Raji (cell line): Measurements from ENCODE around the gene ADAMTS8.

Source experiments
- POLR2A ChIP-seq: IDR thresholded peaks from 2 replicates; pipeline ENCODE4 v1.6.1; 2011; ENCODE audit warnings: low read depth, low read length, control low read depth; ENCODE audit not compliant: insufficient read depth

The ADAMTS8 gene

DNA sequence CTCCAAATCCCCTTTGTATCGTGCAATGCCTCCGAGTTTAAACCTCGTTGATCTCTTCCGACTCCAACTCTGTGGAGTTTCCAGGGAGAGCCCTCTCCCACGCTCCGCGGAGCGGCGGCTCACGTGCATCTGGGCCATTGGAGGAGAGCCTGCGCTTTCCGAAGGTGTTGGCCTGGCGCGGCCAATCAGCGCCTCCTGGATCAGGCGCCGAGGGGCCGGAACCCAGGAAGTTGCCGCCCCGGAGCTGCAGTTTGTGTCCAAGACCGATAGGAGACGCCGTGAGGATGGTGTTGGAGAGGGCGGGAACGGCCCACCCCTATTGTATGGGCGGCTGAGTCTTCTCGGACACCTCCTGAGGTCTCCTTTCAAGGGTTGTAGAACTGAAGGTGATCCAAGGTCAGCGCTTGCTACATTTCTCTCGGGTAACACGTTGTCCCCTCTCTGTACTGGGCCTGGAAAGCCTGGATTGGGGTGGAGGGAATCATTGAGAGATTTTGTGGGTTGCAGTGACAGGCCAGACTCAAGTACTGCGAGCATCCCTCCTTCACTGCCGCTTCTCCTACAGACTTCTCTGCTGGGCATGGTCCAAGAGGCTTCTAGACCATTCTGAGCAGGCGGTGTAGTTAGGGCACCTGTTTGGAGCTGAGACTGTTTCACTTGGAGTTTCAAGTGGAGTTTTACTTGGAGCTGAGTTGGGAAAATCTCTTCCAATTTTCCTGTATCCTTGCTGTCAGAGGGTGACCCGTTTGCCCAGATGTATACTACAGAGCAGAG, 21.8 kb upstream of the ADAMTS8 start:
- TF ChIP-seq POLR2A, result no peak

GRCh38 chr11:130449310-130449990, 21.0 kb upstream of the ADAMTS8 start:
- TF ChIP-seq POLR2A, result no peak

DNA sequence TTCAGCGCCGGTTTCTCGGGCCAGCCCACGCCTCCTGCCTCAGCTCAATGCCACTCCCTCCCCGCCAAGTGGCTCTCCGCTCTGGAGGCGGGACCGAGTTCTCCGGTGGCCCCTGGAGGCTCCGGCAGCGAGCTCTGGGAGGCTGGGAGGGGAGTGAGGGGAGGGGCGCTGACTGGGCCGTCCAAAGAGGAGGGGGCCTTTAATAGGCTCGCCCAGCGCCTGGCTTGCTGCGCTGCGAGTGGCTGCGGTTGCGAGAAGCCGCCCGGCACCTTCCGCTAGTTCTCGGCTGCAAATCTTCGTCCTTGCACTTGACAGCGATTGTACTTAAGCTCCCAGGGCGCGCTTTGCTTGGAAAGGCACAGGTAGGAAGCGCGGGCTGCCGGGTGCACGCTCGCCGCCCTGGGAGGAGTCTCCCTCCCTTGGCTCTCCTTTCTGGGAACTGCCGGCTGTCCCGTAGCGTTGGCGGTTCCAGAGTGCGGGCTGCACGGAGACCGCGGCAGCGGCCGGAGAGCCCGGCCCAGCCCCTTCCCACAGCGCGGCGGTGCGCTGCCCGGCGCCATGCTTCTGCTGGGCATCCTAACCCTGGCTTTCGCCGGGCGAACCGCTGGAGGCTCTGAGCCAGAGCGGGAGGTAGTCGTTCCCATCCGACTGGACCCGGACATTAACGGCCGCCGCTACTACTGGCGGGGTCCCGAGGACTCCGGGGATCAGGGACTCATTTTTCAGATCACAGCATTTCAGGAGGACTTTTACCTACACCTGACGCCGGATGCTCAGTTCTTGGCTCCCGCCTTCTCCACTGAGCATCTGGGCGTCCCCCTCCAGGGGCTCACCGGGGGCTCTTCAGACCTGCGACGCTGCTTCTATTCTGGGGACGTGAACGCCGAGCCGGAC, 20.3 kb upstream of the ADAMTS8 start, which contains the start of gene ADAMTS15:
ADAMTS15 (plus strand) TSS at position 230 of the 894 bp plus-strand sequence; CDS start at position 559, 329 bp downstream.
- TF ChIP-seq POLR2A, result no peak

DNA sequence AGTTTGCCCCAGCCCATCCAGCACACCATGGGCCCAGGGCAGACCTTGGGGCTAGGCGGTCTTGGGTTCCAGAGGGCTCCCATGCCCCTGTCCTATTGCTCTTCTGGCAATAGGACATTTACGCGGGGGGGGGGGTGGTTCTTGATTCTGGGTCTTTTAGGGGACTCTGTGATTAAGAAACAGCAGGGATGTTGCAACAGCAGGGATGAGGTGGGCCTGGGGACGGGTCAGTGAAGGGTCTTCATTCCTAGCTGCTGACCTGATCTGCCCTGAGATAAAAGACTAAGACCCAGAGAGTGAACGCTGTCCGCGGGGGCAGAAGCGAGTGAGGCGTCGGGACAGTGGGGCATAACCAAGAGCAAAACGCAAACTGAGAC, 19.6 kb upstream of the ADAMTS8 start:
- TF ChIP-seq POLR2A, result no peak

DNA sequence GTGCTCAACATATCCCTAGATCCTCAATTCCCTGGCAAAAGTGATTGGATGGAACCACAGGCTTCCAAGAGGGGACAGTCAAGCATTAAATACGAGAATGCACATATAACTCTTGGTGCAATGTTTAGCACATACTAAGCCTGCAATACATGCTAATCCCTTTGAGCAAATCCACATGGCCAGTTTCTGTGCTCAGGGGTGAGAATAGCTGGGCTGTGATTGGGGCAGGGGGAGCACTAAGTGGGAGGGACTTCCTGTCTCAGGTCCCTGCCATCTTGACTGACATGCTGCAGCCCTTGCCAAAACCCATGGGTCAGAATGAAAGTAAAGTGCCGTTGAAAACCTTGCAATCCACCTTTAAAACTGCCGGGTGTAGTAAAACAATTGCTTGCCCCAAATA, 17.4 kb upstream of the ADAMTS8 start:
- no peak for TF ChIP-seq POLR2A

GRCh38 chr11:130442737-130443136, 14.3 kb upstream of the ADAMTS8 start:
- no peak for TF ChIP-seq POLR2A

- no peak for TF ChIP-seq POLR2A
Measured at GRCh38 chr11:130441719-130442118, 13.3 kb upstream of the ADAMTS8 start.

- no peak for TF ChIP-seq POLR2A
Measured at GRCh38 chr11:130439876-130440275, 11.5 kb upstream of the ADAMTS8 start.

- no peak for TF ChIP-seq POLR2A
Measured at GRCh38 chr11:130439160-130439519, 10.7 kb upstream of the ADAMTS8 start.

DNA sequence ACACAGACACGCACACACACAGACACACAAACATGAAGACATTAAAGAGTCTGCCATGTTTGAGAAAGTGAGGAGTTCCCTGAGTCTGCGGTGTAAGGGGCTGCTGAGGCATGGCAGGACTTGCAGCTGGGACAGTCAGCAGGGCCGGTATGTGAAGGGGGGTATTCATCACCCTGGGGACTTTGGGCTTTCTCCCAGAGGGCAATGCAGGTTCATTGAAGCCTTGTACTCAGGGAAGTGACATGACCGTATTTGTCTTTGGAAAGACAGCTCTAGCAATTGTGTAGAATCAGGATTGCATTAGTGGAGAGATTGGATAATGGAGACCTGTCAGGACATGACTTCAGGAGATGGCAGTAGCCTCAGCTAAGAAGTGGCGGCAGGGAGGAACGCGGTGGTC, 9.4 kb upstream of the ADAMTS8 start:
- no peak for TF ChIP-seq POLR2A

DNA sequence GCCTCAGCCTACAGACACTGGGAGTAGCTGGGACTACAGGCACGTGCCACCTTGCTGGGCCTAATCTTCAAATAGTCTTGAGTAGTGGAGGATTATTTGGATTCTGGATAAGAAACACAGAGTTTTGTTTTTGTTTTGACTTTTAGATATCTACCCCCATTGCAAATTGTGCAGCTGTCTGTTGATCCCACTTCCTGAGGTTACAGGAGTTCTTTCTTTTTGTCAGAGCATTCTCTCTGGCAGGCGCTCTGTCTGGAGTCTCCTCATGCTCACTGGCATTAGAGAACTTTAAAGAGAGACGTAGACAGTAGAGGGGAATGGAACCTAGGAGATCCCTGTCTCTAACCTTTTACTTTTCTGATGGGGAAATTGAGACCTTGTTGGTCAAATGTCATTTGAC, 7.8 kb upstream of the ADAMTS8 start:
- TF ChIP-seq POLR2A, result no peak

GRCh38 chr11:130435671-130436070, 7.3 kb upstream of the ADAMTS8 start:
- no peak for TF ChIP-seq POLR2A

DNA sequence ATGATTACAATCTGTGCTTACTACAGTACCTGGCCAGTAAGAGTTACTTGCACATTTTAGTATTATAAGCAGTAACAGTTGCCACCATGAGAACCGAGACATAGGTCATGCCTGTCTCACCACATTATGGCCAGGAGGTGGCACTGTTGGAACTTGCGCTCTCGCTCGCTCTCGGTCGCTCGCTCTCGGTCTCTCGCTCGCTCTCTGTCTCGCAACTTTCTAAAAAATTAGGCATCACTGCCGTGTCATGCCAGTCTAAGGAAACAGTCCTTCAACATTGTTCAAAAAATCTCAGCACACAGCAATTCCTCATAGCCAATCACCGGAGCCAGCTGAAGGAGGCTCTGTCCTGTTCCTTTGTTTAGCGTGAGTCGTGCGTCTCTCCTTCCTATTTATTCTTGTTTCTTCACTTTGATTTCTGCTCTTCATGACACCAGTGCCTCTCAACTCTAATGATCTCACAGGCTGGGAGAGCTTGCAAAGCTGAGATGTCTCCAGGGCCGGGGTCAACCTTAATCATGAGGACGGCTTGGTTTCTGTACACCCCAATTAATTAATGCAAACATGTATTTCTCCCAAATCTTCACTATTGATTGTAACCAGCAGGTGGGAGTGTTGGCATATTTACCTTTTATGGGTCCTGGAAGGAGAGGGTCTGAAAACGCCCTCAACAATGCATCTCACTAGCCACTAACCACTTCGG, 6.3 kb upstream of the ADAMTS8 start:
- no peak for TF ChIP-seq POLR2A

DNA sequence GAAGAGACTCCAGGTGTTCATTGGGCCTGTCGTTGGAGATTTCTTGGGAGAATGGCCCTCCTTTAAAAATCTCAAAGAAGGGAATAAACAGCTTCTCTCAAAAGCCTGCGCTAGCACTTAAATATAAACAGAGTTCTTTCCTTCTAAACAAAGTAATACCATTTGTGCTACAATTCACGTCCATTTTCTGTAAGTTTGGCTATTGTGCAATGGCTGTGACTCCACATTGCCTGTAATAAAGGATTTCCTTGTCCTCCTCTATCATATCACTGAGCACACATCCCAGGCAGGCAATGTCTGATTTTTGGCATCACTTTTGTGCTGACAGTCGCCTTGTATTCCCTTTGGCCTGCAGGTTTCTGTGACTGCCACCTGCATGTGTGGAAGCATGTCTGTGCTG, 4.9 kb upstream of the ADAMTS8 start:
- TF ChIP-seq POLR2A, result no peak

GRCh38 chr11:130431801-130432200, 3.4 kb upstream of the ADAMTS8 start:
- no peak for TF ChIP-seq POLR2A

GRCh38 chr11:130431331-130431773, 2.9 kb upstream of the ADAMTS8 start:
- no peak for TF ChIP-seq POLR2A

GRCh38 chr11:130429983-130430382, 1.6 kb upstream of the ADAMTS8 start:
- TF ChIP-seq POLR2A, result no peak
